HepG2 (cell line): ENCODE data around the gene INO80C. TPM values are rescaled to one million over a fixed set of nuclear protein-coding genes. Genes with fewer than 3 reads are reported as not detected.

Experiments used
- ASH2L ChIP-seq: fragments of 300-600, 200-600 bp; sonication (generic); IDR thresholded peaks from 2 replicates; pipeline ENCODE4 v1.7.0; 2017; ENCODE audit warnings: low read depth, mild to moderate bottlenecking, moderate library complexity, mixed read lengths, low read length; ENCODE audit not compliant: insufficient read length
- DR1 ChIP-seq: sonication (generic); formaldehyde crosslinking; IDR thresholded peaks from 2 replicates; pipeline ENCODE4 v1.8.0; 2021; ENCODE audit warnings: mild to moderate bottlenecking, missing genetic modification reagents, inconsistent platforms
- HNRNPH1 ChIP-seq: fragments of 200-400 bp; formaldehyde crosslinking; optimal IDR thresholded peaks from 2 replicates; pipeline ENCODE3; 2017; ENCODE audit warnings: mild to moderate bottlenecking, low read depth, low read length
- HNRNPUL1 ChIP-seq: fragments of 200-400 bp; formaldehyde crosslinking; IDR thresholded peaks from 2 replicates; pipeline ENCODE4 v1.6.1; 2017; ENCODE audit warnings: low read depth, mild to moderate bottlenecking, low read length, moderate library complexity
- KDM1A ChIP-seq: IDR thresholded peaks from 2 replicates; pipeline ENCODE4 v1.6.1; 2016; ENCODE audit warnings: missing compliant biosample characterization
- MED8 ChIP-seq: sonication (generic); formaldehyde crosslinking; IDR thresholded peaks from 2 replicates; pipeline ENCODE4 v1.8.1; 2023; ENCODE audit warnings: mild to moderate bottlenecking, missing genetic modification reagents; ENCODE audit not compliant: insufficient replicate concordance
- POLR2A ChIP-seq, 2 experiments: IDR thresholded peaks; 2 replicates each; pipeline ENCODE4 v1.6.1; 2011; ENCODE audit warnings: low read depth in 2 of 2, low read length in 2 of 2, mild to moderate bottlenecking in 1 of 2, moderate library complexity in 1 of 2; ENCODE audit not compliant: insufficient read depth in 1 of 2
- RFX1 ChIP-seq: fragments of 450-650 bp; IDR thresholded peaks from 2 replicates; pipeline ENCODE4 v1.6.1; 2017
- YY1 ChIP-seq: IDR thresholded peaks from 2 replicates; pipeline ENCODE4 v1.6.1; 2011; ENCODE audit warnings: low read length, low read depth, moderate library complexity, mild to moderate bottlenecking; ENCODE audit not compliant: insufficient read depth, insufficient replicate concordance
- ZNF207 ChIP-seq: fragments of 450-650 bp; IDR thresholded peaks from 2 replicates; pipeline ENCODE4 v1.6.1; 2016; ENCODE audit warnings: antibody characterized with exemption, borderline replicate concordance
- ZNF367 ChIP-seq: sonication (generic); formaldehyde crosslinking; IDR thresholded peaks from 2 replicates; pipeline ENCODE4 v1.4.0; 2020; ENCODE audit warnings: missing genetic modification reagents, borderline replicate concordance
- ZNF382 ChIP-seq: sonication (generic); formaldehyde crosslinking; IDR thresholded peaks from 2 replicates; pipeline ENCODE4 v1.5.0; 2020; ENCODE audit warnings: missing genetic modification reagents, mild to moderate bottlenecking, borderline replicate concordance
- ZNF484 ChIP-seq: sonication (generic); formaldehyde crosslinking; IDR thresholded peaks from 2 replicates; pipeline ENCODE4 v1.5.1; 2020; ENCODE audit warnings: mild to moderate bottlenecking, low read depth, missing genetic modification reagents, borderline replicate concordance
- ZNF543 ChIP-seq: sonication (generic); formaldehyde crosslinking; IDR thresholded peaks from 2 replicates; pipeline ENCODE4 v1.4.0; 2020; ENCODE audit warnings: mild to moderate bottlenecking, missing genetic modification reagents
- ZNF549 ChIP-seq: sonication (generic); formaldehyde crosslinking; IDR thresholded peaks from 2 replicates; pipeline ENCODE4 v1.5.0; 2020; ENCODE audit warnings: missing genetic modification reagents
- polyA plus RNA-seq, 8 experiments: library from polyadenylated mRNA; depleted of rRNA in 3 of 8; stranded (reverse) in 7 of 8; unstranded in 1 of 8; fragments of >200 nt; fragmentation: Illumina TruSeq in 4 of 8; extraction: Trizol in 4 of 8; gene quantifications; 2 replicates each; pipeline versions ENCODE4 v1.2.1 to v1.2.3, GENCODE V29; 2011 to 2016; ENCODE audit warnings: low read depth in 4 of 8, missing spikeins in 1 of 8, mixed read lengths in 1 of 8; ENCODE audit not compliant: insufficient read depth in 1 of 8
- total RNA-seq, 5 experiments: library from RNA; depleted of rRNA; stranded (reverse); fragments of >200 nt; fragmentation: Illumina TruSeq; extraction: Trizol; gene quantifications; 2 replicates each; pipeline ENCODE4 v1.2.3, GENCODE V29; 2016; ENCODE audit warnings: low read depth in 1 of 5
- TF ChIP-seq, protein P1 (sequence below): sonication (generic); formaldehyde crosslinking; conservative IDR thresholded peaks from 2 replicates; pipeline ENCODE4 v1.4.0; 2020; ENCODE audit warnings: missing genetic modification reagents
- TF ChIP-seq, protein P2 (sequence below): sonication (generic); formaldehyde crosslinking; conservative IDR thresholded peaks from 2 replicates; pipeline ENCODE4 v1.8.1; 2023; ENCODE audit warnings: missing genetic modification reagents
- TF ChIP-seq, protein P3 (sequence below): sonication (generic); formaldehyde crosslinking; IDR thresholded peaks from 2 replicates; pipeline ENCODE4 v1.5.1; 2020; ENCODE audit warnings: missing genetic modification reagents, mild to moderate bottlenecking, borderline replicate concordance
- TF ChIP-seq, protein P4 (sequence below): sonication (generic); formaldehyde crosslinking; IDR thresholded peaks from 2 replicates; pipeline ENCODE4 v1.4.0; 2020; ENCODE audit warnings: low read depth, missing genetic modification reagents

Gene INO80C
- total and polyA plus RNA-seq, 2 of the 13 experiments (the other 11 are each of a cell fraction or from before 2014, with no cell fraction given): 8.2 to 15.4 TPM

DNA sequence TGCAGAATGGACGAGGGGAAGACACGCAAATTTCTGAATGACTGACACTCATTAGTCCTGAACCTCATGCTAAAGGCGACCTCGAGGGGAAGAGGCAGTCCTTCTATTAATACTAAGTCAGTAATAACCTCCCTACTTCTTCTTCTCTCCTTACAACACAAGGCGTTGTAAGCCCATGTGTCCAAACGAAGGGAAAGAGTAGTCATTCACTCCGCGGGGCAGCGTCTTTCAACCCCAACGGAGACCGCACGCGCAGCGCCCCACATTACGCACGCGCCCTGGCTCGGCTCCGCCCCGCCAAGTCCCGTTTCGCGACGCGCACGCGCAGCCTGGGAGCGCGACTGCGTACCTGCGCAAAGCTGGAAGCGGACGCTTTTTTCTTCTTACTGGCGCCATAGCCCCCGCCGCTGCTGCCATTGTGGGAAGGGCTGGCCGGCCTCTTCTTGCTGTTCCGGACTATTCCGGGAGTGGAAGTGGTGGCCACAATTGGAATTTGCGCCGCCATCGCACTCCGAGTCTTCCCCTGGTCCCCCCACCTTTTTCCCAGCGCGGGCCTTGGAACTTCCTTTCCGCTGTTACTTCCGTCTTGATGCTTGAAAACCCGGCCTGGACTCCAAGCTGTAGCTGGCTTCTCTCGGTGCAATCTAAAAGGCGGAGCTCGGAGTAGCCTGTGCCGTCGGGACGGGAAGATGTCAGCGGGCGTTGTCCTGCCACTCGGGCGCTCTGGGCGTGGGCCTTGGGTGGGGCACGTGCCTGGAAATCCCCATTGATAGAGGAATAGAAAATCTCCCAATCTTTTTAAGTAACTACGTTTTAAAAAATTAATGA lies at the start of gene INO80C (continued):
- no peak for TF ChIP-seq HNRNPUL1
- TF ChIP-seq, protein P1, sequence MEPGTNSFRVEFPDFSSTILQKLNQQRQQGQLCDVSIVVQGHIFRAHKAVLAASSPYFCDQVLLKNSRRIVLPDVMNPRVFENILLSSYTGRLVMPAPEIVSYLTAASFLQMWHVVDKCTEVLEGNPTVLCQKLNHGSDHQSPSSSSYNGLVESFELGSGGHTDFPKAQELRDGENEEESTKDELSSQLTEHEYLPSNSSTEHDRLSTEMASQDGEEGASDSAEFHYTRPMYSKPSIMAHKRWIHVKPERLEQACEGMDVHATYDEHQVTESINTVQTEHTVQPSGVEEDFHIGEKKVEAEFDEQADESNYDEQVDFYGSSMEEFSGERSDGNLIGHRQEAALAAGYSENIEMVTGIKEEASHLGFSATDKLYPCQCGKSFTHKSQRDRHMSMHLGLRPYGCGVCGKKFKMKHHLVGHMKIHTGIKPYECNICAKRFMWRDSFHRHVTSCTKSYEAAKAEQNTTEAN (CRISPR knock-in tag): 0 out of 2 replicates have a peak, but pooled peaks have one; percentile 34
- TF ChIP-seq ZNF549 (CRISPR knock-in tag): no peak
- no peak for TF ChIP-seq RFX1
- TF ChIP-seq HNRNPH1: no peak
- TF ChIP-seq ASH2L: peak; percentile 97
- TF ChIP-seq, protein P2, sequence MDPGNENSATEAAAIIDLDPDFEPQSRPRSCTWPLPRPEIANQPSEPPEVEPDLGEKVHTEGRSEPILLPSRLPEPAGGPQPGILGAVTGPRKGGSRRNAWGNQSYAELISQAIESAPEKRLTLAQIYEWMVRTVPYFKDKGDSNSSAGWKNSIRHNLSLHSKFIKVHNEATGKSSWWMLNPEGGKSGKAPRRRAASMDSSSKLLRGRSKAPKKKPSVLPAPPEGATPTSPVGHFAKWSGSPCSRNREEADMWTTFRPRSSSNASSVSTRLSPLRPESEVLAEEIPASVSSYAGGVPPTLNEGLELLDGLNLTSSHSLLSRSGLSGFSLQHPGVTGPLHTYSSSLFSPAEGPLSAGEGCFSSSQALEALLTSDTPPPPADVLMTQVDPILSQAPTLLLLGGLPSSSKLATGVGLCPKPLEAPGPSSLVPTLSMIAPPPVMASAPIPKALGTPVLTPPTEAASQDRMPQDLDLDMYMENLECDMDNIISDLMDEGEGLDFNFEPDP: no peak
- peak; percentile 65; the same call in 1 of the 2 replicates for TF ChIP-seq DR1
- TF ChIP-seq ZNF484: no peak
- peak; percentile 89 for TF ChIP-seq ZNF543 (CRISPR knock-in tag)
- 0 out of 2 replicates have a peak, but pooled peaks have one; percentile 63 for TF ChIP-seq KDM1A (CRISPR knock-in tag)
- TF ChIP-seq YY1: peak; percentile 85
- no peak for TF ChIP-seq ZNF382 (CRISPR knock-in tag)
- no peak for TF ChIP-seq ZNF207
- TF ChIP-seq, protein P3, sequence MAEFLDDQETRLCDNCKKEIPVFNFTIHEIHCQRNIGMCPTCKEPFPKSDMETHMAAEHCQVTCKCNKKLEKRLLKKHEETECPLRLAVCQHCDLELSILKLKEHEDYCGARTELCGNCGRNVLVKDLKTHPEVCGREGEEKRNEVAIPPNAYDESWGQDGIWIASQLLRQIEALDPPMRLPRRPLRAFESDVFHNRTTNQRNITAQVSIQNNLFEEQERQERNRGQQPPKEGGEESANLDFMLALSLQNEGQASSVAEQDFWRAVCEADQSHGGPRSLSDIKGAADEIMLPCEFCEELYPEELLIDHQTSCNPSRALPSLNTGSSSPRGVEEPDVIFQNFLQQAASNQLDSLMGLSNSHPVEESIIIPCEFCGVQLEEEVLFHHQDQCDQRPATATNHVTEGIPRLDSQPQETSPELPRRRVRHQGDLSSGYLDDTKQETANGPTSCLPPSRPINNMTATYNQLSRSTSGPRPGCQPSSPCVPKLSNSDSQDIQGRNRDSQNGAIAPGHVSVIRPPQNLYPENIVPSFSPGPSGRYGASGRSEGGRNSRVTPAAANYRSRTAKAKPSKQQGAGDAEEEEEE (CRISPR knock-in tag): no peak; the same call in 1 of the 2 replicates
- TF ChIP-seq, protein P4, sequence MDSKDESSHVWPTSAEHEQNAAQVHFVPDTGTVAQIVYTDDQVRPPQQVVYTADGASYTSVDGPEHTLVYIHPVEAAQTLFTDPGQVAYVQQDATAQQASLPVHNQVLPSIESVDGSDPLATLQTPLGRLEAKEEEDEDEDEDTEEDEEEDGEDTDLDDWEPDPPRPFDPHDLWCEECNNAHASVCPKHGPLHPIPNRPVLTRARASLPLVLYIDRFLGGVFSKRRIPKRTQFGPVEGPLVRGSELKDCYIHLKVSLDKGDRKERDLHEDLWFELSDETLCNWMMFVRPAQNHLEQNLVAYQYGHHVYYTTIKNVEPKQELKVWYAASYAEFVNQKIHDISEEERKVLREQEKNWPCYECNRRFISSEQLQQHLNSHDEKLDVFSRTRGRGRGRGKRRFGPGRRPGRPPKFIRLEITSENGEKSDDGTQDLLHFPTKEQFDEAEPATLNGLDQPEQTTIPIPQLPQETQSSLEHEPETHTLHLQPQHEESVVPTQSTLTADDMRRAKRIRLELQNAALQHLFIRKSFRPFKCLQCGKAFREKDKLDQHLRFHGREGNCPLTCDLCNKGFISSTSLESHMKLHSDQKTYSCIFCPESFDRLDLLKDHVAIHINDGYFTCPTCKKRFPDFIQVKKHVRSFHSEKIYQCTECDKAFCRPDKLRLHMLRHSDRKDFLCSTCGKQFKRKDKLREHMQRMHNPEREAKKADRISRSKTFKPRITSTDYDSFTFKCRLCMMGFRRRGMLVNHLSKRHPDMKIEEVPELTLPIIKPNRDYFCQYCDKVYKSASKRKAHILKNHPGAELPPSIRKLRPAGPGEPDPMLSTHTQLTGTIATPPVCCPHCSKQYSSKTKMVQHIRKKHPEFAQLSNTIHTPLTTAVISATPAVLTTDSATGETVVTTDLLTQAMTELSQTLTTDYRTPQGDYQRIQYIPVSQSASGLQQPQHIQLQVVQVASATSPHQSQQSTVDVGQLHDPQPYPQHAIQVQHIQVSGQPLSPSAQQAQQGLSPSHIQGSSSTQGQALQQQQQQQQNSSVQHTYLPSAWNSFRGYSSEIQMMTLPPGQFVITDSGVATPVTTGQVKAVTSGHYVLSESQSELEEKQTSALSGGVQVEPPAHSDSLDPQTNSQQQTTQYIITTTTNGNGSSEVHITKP (CRISPR knock-in tag): peak; percentile 92
- TF ChIP-seq ZNF367 (CRISPR knock-in tag): no peak
- peak; percentile 62 for TF ChIP-seq MED8 (CRISPR knock-in tag)
- TF ChIP-seq POLR2A (IDR thresholded peaks at IDR 0.05; ENCODE audit: insufficient read depth in 1 of 2, low read depth in 2 of 2, low read length in 2 of 2): peak; percentile 90 to 95
